HCT116 (cell line): ENCODE results near the gene CEP152.

ENCODE experiments used
- ELF1 ChIP-seq: IDR thresholded peaks from 2 replicates; pipeline ENCODE4 v1.6.1; 2012; ENCODE audit warnings: low read depth, borderline replicate concordance
- EZH2 ChIP-seq: fragments of 200-600 bp; sonication (generic); IDR thresholded peaks from 2 replicates; pipeline ENCODE4 v1.6.1; 2017; ENCODE audit warnings: antibody characterized with exemption, mixed run types
- EZH2phosphoT487 ChIP-seq: fragments of 200-600 bp; IDR thresholded peaks from 2 replicates; pipeline ENCODE4 v1.6.1; 2018; ENCODE audit warnings: antibody characterized with exemption, borderline replicate concordance
- POLR2A ChIP-seq: IDR thresholded peaks from 2 replicates; pipeline ENCODE4 v1.7.0; 2011; ENCODE audit warnings: borderline replicate concordance; ENCODE audit not compliant: insufficient read depth, insufficient read length; ENCODE audit errors: extremely low read depth
- POLR2AphosphoS5 ChIP-seq: IDR thresholded peaks from 2 replicates; pipeline ENCODE4 v1.6.1; 2011; ENCODE audit warnings: mild to moderate bottlenecking, low read depth, low read length, moderate library complexity
- RAD21 ChIP-seq: IDR thresholded peaks from 2 replicates; pipeline ENCODE4 v1.6.1; 2012; ENCODE audit warnings: low read depth, mild to moderate bottlenecking
- SIN3A ChIP-seq: IDR thresholded peaks from 2 replicates; pipeline ENCODE4 v1.6.1; 2012; ENCODE audit warnings: low read depth
- TCF7L2 ChIP-seq: IDR thresholded peaks from 2 replicates; pipeline ENCODE4 v1.7.0; 2011; ENCODE audit warnings: borderline replicate concordance, inconsistent platforms; ENCODE audit not compliant: insufficient read depth, insufficient read length; ENCODE audit errors: extremely low read depth
- TF ChIP-seq, protein P1 (sequence below), 3 experiments: fragments of 200-600 bp in 1 of 3; sonication (generic) in 1 of 3; IDR thresholded peaks in 2 of 3; conservative IDR thresholded peaks in 1 of 3; 2 replicates each; pipeline ENCODE4 v1.5.1; 2012 to 2017; ENCODE audit warnings: low read depth in 2 of 3, low read length in 2 of 3, antibody characterized with exemption in 1 of 3, borderline replicate concordance in 1 of 3, control low read depth in 1 of 3, mild to moderate bottlenecking in 1 of 3, mixed read lengths in 1 of 3, mixed run types in 1 of 3, moderate library complexity in 1 of 3; ENCODE audit not compliant: insufficient read depth in 1 of 3

DNA sequence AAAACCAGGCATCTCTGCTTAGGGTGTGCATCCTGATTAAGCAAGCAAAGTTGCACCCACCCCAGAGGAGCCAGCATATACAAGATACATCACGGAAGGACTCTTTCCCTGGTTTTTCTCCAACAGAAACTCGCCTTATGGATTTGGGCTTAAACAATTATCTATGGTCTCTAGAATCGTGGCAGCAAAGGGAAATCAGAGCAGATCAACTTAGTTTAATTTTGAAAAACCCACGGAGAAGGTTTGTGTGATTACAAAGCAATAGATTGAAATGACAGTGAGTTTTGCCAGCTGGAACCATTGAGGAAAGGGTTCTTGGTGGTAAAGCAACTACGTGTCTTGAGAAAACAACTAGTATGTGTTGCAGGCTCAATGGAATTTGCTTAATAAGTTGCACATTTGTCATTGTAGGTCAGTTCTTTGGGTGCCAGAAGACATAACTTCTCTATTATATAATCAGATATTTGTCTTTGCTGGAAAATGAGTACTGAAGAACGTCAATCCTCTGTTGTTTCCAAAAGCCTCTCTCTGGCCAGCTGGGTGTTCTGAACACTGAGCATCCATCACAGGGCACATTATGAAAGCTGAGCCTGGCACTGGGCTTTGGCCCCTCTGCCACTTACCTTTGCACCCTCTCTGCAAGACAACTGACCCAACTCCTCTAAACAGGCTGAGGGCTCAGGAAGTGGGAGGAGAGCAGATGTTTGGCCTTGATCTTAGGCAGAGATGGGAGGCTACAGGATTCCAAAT, 89.6 kb downstream of the CEP152 start:
- TF ChIP-seq RAD21 (no peak), ELF1 (no peak), POLR2AphosphoS5 (no peak), POLR2A (no peak), TCF7L2 (no peak), SIN3A (no peak), EZH2 (no peak), EZH2phosphoT487 (no peak)
- TF ChIP-seq, protein P1, sequence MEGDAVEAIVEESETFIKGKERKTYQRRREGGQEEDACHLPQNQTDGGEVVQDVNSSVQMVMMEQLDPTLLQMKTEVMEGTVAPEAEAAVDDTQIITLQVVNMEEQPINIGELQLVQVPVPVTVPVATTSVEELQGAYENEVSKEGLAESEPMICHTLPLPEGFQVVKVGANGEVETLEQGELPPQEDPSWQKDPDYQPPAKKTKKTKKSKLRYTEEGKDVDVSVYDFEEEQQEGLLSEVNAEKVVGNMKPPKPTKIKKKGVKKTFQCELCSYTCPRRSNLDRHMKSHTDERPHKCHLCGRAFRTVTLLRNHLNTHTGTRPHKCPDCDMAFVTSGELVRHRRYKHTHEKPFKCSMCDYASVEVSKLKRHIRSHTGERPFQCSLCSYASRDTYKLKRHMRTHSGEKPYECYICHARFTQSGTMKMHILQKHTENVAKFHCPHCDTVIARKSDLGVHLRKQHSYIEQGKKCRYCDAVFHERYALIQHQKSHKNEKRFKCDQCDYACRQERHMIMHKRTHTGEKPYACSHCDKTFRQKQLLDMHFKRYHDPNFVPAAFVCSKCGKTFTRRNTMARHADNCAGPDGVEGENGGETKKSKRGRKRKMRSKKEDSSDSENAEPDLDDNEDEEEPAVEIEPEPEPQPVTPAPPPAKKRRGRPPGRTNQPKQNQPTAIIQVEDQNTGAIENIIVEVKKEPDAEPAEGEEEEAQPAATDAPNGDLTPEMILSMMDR (IDR thresholded peaks at IDR 0.05 in 2 of 3, conservative IDR thresholded peaks at IDR 0.05 in 1 of 3; ENCODE audit: borderline replicate concordance in 1 of 3, insufficient read depth in 1 of 3, low read depth in 2 of 3, low read length in 2 of 3), result no peak
